BJ (cell line): ENCODE results near the gene ZNF292. TPM values are rescaled to one million over a fixed set of nuclear protein-coding genes. Genes with fewer than 3 reads are reported as not detected.
"Not testable (repeated sequence)": the region's sequence is repeated elsewhere in the genome, so short reads cannot be mapped to it uniquely, and the experiment has no call there.

Source experiments
- CTCF ChIA-PET: fragments of 350-600 bp; formaldehyde crosslinking; extraction: SDS; loops from one replicate; lab custom pipeline; 2021; ENCODE audit warnings: antibody characterized with exemption, inconsistent platforms; lab: Yijun Ruan, JAX
- POLR2A ChIA-PET: fragments of 300-600 bp; sonication (Branson Sonifier 250); formaldehyde crosslinking; extraction: SDS; loops from one replicate; lab custom pipeline; 2021; ENCODE audit warnings: antibody characterized with exemption; lab: Charles Lee
- DNase-seq: peaks from one replicate; pipeline ENCODE4 v3.0.0-alpha.2; 2011; ENCODE audit warnings: low read depth
- H3K27me3 ChIP-seq: 2 replicates; pipeline ENCODE4 v1.6.0; 2011; ENCODE audit warnings: low read length; ENCODE audit not compliant: control insufficient read depth, insufficient read depth
- H3K36me3 ChIP-seq: 2 replicates; pipeline ENCODE4 v1.5.1; 2011; ENCODE audit warnings: low read length; ENCODE audit not compliant: control insufficient read depth, insufficient read depth
- H3K4me3 ChIP-seq: 2 replicates; pipeline ENCODE4 v1.5.1; 2011; ENCODE audit warnings: low read depth, mild to moderate bottlenecking, control low read depth, low read length
- CTCF ChIP-seq: IDR thresholded peaks from 2 replicates; pipeline ENCODE4 v1.5.1; 2011; ENCODE audit warnings: low read depth, mild to moderate bottlenecking, control low read depth, inconsistent platforms, low read length, moderate library complexity; ENCODE audit not compliant: insufficient read depth
- polyA plus RNA-seq: library from polyadenylated mRNA; depleted of rRNA; stranded (reverse); fragments of >200 nt; gene quantifications from 2 replicates; pipeline ENCODE4 v1.2.3, GENCODE V29; 2011

ZNF292 gene
- polyA plus RNA-seq, 1 experiment = 4.1 TPM

GRCh38 chr6:87182940-87183339, 27.6 kb downstream of the ZNF292 start:
- POLR2A ChIA-PET = no interaction called here
- no peak for DNase-seq
- TF ChIP-seq CTCF = no peak
- CTCF ChIA-PET = no interaction called here
- no peaks in the 10 kb centered on the region for H3K27me3 ChIP-seq
- no peak overlapping the region for H3K4me3 ChIP-seq
- 0 out of 2 replicates have a peak, but pooled peaks cover 2% of the 10 kb centered on the region for H3K36me3 ChIP-seq

GRCh38 chr6:87183687-87184086, 28.3 kb downstream of the ZNF292 start:
- TF ChIP-seq CTCF = no peak
- no peak overlapping the region for H3K4me3 ChIP-seq
- no peaks in the 10 kb centered on the region for H3K27me3 ChIP-seq
- H3K36me3 ChIP-seq = 0 out of 2 replicates have a peak, but pooled peaks cover 2% of the 10 kb centered on the region
- no peak for DNase-seq
- ChIA-PET CTCF (no interaction called here), POLR2A (no interaction called here)

- ChIA-PET POLR2A (no interaction called here), CTCF (no interaction called here)
- no peak for DNase-seq
- Histone ChIP-seq H3K36me3 (0 out of 2 replicates have a peak, but pooled peaks cover 2% of the 10 kb centered on the region), H3K27me3 (no peaks in the 10 kb centered on the region), H3K4me3 (no peak overlapping the region)
- TF ChIP-seq CTCF = no peak
Measured at GRCh38 chr6:87184762-87185250, 29.4 kb downstream of the ZNF292 start.

- CTCF ChIA-PET = no interaction called here
- TF ChIP-seq CTCF = no peak
- Histone ChIP-seq H3K27me3 (no peaks in the 10 kb centered on the region), H3K4me3 (no peak overlapping the region), H3K36me3 (no peaks in the 10 kb centered on the region)
- DNase-seq = no peak
- POLR2A ChIA-PET = no interaction called here
Measured at GRCh38 chr6:87196275-87196842, 41.0 kb downstream of the ZNF292 start.

GRCh38 chr6:87197547-87197946, 42.2 kb downstream of the ZNF292 start:
- no peak for TF ChIP-seq CTCF
- ChIA-PET POLR2A (no interaction called here), CTCF (no interaction called here)
- Histone ChIP-seq H3K27me3 (no peaks in the 10 kb centered on the region), H3K36me3 (no peaks in the 10 kb centered on the region), H3K4me3 (no peak overlapping the region)
- no peak for DNase-seq

GRCh38 chr6:87198022-87198810, 42.9 kb downstream of the ZNF292 start:
- CTCF ChIA-PET, POLR2A ChIA-PET, H3K27me3 ChIP-seq, H3K36me3 ChIP-seq, DNase-seq, H3K4me3 ChIP-seq: not testable (repeated sequence)
